ENCODE measurements around the gene EEF1G. TPM values are rescaled to one million over a fixed set of nuclear protein-coding genes. Genes with fewer than 3 reads are reported as not detected.
A peak's percentile ranks its signal among the peaks of the same experiment; 100 is the strongest.

Gene EEF1G
- total and polyA plus RNA-seq, 9 of the 15 experiments (the other 6 are each of a cell fraction or from before 2014, with no cell fraction given): 985 to 2,349 (median 2,035) TPM

DNA sequence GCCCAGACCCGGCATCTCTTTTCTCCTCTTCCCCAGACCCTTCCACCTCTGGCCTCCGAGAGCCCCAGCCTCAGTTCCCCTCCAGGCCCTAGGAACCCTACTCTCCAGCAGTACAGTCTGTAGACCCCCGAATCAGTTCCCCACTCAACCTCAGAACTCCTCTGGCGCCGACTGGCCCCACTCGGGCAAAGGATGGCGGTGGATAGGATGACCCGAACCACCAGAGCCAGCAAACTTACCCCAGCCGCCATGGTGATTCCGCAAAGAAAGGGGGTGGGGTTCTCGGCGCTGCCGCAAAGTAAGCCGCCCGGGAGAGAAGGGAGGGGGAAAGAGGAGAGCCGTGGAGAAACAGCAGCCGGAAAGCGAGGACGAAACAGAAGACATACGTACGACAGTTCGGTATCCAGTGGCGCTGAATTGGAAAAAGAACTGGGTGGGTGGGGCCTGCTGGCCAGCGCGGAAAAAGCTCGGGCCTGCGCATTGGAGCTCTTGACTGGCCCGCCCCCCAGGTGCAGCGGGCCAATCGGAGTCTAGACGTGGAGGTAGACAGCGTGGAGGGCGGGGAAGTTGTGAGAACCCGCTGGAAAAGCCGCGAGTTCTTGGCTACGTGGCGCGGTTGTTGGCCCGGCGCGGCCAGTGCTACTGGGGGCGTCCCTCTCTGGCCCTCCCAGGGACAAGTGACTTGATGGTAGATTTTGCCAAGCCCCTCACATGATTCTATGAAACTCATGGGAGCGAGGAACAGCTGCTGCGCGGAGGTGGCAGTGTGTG, at the start of gene EEF1G (continued):
- TF ChIP-seq, protein P1, sequence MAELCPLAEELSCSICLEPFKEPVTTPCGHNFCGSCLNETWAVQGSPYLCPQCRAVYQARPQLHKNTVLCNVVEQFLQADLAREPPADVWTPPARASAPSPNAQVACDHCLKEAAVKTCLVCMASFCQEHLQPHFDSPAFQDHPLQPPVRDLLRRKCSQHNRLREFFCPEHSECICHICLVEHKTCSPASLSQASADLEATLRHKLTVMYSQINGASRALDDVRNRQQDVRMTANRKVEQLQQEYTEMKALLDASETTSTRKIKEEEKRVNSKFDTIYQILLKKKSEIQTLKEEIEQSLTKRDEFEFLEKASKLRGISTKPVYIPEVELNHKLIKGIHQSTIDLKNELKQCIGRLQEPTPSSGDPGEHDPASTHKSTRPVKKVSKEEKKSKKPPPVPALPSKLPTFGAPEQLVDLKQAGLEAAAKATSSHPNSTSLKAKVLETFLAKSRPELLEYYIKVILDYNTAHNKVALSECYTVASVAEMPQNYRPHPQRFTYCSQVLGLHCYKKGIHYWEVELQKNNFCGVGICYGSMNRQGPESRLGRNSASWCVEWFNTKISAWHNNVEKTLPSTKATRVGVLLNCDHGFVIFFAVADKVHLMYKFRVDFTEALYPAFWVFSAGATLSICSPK (IDR thresholded peaks at IDR 0.05; ENCODE audit: borderline replicate concordance): no peak
- TF ChIP-seq, protein P2, sequence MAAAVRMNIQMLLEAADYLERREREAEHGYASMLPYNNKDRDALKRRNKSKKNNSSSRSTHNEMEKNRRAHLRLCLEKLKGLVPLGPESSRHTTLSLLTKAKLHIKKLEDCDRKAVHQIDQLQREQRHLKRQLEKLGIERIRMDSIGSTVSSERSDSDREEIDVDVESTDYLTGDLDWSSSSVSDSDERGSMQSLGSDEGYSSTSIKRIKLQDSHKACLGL (CRISPR knock-in tag; IDR thresholded peaks at IDR 0.05; ENCODE audit: borderline replicate concordance, poor library complexity, severe bottlenecking): peak; percentile 22
- TF ChIP-seq, protein P3, sequence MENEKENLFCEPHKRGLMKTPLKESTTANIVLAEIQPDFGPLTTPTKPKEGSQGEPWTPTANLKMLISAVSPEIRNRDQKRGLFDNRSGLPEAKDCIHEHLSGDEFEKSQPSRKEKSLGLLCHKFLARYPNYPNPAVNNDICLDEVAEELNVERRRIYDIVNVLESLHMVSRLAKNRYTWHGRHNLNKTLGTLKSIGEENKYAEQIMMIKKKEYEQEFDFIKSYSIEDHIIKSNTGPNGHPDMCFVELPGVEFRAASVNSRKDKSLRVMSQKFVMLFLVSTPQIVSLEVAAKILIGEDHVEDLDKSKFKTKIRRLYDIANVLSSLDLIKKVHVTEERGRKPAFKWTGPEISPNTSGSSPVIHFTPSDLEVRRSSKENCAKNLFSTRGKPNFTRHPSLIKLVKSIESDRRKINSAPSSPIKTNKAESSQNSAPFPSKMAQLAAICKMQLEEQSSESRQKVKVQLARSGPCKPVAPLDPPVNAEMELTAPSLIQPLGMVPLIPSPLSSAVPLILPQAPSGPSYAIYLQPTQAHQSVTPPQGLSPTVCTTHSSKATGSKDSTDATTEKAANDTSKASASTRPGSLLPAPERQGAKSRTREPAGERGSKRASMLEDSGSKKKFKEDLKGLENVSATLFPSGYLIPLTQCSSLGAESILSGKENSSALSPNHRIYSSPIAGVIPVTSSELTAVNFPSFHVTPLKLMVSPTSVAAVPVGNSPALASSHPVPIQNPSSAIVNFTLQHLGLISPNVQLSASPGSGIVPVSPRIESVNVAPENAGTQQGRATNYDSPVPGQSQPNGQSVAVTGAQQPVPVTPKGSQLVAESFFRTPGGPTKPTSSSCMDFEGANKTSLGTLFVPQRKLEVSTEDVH (IDR thresholded peaks at IDR 0.05; ENCODE audit: low read depth, partially characterized antibody): no peak
- TF ChIP-seq POLR2AphosphoS5 (IDR thresholded peaks at IDR 0.05; ENCODE audit: control insufficient read depth, insufficient read depth, low read depth, low read length) (peak; percentile 82; the same call in 1 of the 2 replicates), ZZZ3 (IDR thresholded peaks at IDR 0.05) (peak; percentile 97), RBM15 (IDR thresholded peaks at IDR 0.05; ENCODE audit: insufficient read depth, low read length) (no peak)
- TF ChIP-seq, protein P4, sequence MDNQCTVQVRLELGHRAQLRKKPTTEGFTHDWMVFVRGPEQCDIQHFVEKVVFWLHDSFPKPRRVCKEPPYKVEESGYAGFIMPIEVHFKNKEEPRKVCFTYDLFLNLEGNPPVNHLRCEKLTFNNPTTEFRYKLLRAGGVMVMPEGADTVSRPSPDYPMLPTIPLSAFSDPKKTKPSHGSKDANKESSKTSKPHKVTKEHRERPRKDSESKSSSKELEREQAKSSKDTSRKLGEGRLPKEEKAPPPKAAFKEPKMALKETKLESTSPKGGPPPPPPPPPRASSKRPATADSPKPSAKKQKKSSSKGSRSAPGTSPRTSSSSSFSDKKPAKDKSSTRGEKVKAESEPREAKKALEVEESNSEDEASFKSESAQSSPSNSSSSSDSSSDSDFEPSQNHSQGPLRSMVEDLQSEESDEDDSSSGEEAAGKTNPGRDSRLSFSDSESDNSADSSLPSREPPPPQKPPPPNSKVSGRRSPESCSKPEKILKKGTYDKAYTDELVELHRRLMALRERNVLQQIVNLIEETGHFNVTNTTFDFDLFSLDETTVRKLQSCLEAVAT (IDR thresholded peaks at IDR 0.05): peak; percentile 57 to 79; a peak in 3 of 4 replicates
- TF ChIP-seq, protein P5, sequence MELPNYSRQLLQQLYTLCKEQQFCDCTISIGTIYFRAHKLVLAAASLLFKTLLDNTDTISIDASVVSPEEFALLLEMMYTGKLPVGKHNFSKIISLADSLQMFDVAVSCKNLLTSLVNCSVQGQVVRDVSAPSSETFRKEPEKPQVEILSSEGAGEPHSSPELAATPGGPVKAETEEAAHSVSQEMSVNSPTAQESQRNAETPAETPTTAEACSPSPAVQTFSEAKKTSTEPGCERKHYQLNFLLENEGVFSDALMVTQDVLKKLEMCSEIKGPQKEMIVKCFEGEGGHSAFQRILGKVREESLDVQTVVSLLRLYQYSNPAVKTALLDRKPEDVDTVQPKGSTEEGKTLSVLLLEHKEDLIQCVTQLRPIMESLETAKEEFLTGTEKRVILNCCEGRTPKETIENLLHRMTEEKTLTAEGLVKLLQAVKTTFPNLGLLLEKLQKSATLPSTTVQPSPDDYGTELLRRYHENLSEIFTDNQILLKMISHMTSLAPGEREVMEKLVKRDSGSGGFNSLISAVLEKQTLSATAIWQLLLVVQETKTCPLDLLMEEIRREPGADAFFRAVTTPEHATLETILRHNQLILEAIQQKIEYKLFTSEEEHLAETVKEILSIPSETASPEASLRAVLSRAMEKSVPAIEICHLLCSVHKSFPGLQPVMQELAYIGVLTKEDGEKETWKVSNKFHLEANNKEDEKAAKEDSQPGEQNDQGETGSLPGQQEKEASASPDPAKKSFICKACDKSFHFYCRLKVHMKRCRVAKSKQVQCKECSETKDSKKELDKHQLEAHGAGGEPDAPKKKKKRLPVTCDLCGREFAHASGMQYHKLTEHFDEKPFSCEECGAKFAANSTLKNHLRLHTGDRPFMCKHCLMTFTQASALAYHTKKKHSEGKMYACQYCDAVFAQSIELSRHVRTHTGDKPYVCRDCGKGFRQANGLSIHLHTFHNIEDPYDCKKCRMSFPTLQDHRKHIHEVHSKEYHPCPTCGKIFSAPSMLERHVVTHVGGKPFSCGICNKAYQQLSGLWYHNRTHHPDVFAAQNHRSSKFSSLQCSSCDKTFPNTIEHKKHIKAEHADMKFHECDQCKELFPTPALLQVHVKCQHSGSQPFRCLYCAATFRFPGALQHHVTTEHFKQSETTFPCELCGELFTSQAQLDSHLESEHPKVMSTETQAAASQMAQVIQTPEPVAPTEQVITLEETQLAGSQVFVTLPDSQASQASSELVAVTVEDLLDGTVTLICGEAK (IDR thresholded peaks at IDR 0.05): peak; percentile 14; the same call in 1 of the 2 replicates
- TF ChIP-seq, protein P5 (CRISPR knock-in tag; IDR thresholded peaks at IDR 0.05): no peak

All from K562 (cell line).